Esophagus mucosa (tissue), 1 donor: Measurements from ENCODE around the gene CHCHD6. TPM values are rescaled to one million over a fixed set of nuclear protein-coding genes. Genes with fewer than 3 reads are reported as not detected.

ENCODE experiments used
- ATAC-seq: fragments of 200-7000 bp; cut with Tn5 transposase; one replicate; pipeline ENCODE4 v1.9.1; 2020
- total RNA-seq: library from RNA; stranded (reverse); gene quantifications from one replicate; pipeline ENCODE4 v1.2.4, GENCODE V29; 2023
- donor health status: DM: yes; HTN: yes; CAD: no.

The CHCHD6 gene
- total RNA-seq, 1 donor from 2014 or later = 9.2 TPM

DNA sequence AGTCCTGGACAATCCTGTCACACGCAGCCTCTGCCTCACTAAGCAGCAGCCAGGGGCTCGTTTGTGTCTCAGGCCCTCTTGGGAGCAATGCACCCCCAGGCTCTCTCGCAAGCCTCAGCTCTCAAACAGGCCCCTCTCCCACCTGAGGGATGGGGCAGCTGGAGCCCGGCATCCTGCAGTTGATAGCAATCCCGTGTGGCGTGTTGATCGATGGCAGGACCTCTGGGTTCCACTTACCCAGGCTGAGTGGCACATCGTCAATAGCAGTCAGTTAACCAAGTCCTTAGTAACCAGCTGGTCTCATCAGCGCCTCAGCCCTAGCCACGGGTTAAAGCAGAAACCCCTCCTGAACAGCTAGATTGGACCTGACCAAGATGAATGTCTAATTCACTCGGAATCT, 242.4 kb downstream of the CHCHD6 start:
- ATAC-seq = no peak

DNA sequence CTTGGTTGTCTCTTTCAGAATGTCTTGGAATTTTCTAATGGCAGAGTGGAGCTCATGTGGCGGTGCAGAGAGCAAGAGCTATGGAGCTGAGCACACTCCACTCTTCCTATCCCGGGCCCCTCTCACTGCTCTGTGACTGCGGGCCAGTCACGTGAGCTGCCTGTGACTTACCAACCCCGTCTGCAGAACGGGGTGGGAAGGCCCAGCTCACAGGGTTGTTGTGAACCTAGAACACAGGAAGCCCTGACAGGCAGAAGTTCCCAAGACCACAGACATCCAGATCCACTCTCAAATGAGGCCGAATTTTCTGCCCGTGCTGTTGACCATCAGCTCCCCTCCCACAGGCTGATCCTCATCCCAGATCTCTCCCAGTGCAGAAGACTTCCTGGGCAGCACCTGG, 243.4 kb downstream of the CHCHD6 start:
- no peak for ATAC-seq

DNA sequence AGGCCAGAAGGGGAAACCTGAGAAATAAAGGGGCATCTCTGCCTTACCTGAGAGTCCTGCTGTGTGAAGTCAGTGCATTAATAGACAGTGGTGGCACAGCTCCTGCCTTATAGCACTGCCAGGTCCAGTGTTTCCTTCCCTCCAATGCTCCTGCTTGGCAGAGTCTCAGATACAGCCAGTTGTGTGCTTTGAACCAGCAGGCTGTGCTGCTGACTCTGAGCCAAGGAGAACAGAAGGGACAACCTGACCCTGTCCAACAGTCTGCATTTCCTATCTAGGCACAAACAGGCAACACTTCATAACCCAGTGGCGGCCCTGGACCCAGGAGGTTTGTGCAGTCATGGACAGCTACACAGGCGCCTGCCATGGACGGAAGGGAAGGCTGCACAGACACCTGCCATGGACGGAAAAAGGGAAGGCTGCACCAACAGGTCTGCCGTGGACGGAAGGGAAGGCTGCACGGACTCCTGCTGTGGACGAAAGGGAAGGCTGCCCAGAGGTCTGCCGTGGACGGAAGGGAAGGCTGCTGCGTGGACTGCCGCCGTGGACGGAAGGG, 245.0 kb downstream of the CHCHD6 start:
- no peak for ATAC-seq

DNA sequence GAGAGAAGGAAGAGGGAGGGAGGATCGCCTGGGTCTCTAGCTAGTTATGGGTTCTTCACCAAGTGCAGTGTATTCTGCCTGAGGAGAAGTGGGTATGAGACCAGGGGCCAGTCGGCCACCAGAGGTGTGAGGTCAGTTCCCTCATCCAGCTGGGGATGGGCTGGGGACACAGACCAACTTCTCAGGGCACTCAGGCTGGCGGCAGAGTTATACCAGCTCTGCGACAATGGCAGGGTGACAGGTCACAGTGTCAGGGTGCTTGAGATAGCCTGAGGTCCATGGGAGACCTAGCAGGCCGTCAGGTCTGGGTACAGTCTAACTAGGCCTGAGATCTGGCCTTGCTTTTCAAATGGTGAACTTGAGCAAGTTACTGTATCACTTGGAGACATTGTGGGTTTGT, 247.5 kb downstream of the CHCHD6 start:
- no peak for ATAC-seq

DNA sequence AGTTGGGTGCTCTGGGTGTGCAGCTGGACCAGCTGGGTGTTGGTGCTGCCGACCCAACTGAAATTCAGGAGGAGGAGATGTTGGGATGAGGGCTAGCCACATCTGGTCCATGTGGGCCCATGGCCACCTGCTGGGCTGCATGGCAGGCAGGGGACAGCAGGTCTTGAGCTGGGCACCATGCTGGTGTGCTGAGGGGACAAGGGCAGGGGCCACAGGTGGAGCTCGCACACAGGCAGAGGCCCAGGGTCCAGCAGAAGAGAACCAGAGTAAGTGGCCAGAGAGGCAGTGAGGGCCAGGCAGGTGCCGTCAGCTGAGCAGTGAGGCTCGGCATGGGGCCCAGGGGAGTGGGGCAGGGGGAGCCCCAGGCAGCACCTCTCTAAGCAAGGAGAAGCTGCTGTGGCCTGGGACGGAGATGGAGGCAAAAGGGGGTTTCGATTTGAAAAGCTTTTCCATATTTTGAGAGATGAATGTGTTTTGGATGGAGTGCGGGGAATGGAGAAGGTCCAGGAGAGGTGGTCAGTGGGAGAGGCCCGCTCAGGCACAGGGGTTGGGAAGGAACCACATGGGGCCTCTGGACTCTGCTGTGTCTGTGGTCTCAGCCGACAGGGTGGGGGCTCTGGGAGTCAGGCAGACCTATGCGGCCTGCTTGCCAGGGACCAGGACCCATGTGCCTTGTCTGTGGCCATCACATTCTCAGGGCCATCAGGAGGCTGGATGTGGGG, 248.4 kb downstream of the CHCHD6 start:
- ATAC-seq = no peak

DNA sequence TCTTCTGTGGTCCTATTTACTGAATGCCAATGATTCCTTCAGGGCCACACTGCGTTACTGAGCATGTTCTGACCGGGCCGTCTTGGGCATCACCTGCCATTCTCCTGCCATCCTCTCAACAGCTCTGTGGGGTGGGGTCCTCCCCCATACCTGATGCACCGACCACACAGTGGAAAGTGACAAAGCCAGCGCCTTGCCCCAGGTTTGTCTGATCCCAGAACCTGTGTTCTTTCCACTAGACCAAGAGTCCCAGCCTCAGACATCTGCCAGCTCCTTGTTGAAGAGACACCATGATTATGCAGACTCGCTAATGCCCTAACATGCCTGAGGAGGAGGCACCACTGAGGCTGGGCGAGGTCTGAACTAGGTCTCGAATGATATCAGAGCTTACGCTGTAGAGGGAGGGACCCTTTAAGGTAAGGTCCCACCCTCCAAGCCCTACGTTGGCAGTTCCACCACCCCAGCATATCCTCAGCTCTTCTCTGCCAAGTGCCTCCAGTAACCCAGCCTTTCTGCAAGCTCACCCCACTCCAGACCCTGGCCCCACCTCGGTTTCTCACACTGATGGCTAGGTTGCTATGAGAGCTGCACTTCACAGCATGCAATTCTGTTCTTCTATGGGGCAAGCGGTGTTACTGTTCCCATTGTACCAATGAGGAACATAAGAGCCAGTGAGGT, 249.1 kb downstream of the CHCHD6 start:
- no peak for ATAC-seq

DNA sequence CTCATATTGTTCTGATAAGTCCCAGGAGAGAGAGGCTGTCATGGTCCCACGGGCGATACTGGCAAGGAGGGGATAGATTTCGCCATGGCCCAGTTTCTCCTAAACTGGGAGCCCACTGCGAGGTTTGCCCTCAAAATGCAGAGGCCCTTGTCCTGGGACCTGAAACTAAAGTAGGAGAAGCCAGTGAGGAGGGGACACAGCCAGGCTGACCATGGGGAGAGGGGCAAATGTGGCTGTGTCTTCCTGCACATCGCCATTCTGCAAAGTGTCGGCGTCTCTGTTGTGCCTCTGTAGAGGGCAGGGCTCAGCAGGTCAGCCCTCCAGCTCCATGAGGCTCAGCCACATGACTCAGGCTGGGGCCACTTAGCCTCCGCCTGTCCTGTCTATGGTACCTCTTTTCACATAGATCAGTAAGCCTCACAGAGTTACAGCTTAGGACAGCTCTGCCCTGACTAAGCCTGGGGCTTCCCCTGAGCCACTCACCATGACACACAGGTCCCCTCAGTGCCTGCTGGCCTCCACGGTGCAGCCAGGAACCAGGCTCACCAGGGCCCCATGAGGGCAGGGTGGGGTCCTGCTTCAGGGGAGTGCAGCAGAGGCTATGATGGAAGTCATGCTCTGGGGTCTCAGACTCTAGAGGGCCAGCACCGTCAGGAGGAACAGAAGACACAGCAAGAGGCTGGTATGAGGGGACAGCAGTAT, 250.3 kb downstream of the CHCHD6 start:
- ATAC-seq = peak; percentile 74

DNA sequence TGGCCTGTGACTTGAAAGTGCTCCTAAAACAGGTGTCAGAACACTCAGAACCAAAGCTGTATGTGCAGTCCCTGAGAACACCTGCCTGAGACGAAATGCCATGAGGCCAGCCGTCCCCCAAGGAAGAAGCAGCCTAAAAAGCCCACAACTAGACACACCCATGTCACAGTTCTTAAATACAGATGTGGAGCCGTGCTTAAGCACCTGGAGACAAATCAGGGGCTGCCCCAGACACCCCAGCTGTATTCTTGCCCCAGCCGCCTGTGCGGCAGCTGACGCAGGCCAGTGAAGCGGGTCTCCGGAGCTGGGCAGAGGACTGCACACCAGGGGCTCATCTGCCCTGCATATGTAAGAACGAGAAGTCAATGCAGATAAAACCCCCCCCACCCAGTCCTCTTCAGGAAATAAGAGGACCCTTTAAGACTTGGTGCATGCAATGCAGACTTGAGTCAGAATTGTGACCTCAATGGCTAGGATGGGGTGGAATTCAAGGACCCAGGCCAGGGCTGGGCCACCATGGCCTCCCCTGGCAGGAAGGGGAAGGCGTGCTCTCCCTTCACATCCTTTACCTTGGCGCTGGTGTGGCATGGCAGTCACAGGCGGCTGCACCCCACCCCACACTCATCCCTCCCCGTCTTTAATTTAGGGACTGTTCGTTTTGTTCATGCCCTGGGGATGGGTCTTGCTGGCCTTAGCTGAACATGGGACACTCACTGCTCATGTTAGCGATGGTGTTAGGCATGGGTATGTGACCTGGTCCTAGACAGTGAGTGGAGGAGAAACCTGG, 251.2 kb downstream of the CHCHD6 start:
- ATAC-seq = no peak

DNA sequence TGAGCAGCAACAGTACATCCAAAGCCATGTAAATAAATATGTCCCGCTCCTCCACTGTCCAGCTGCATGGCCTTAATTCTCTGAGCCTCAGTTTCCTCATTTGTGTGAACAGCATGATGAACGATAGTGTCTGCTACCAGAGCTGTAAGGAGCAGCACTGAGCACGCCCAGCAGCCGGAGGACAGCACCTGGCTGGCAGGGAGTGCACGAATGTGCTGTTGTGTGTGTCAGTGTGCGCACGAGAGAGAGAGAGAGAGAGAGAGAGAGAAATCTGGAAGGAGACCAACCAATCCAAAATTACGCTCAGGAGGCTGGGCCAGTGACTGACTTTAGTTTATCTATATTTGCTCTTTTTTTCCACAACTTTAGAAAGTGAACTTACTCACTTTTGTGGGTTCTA, 252.3 kb downstream of the CHCHD6 start:
- no peak for ATAC-seq

DNA sequence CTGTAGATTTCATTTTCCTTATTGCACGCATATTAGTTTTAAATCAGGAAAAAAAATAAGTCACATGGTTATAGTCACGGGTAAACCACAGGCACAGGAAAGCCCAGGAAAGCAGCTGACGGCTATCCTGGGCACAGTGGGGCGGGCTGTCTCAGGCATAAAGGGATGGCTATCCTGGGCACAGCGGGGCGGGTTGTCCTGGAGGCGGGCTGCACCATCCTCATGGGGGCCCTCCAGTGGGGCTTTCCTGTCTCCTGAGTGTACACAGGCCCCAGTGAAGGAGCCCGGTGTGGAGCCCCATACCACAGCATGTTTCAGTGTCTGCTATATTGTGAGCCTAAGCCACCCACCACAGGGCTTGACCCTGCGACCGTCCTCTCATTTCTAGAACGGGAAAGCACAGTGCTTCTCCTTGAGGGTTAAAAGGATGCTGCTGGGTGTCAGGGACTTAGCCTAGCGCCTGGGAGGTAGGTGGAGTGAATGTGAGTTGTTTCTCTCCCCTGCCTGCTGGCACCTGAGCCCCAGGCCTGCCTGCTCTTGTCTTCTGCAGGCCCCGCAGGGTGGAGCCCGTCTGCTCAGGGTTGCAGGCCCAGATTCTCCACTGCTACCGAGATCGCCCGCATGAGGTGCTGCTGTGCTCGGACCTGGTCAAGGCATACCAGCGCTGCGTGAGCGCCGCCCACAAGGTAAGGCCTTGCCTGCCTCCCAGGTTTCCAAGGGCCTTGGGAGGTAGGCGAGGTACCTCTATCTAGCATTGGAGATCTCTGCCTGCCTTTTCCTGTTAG, 253.0 kb downstream of the CHCHD6 start:
- peak; percentile 72 for ATAC-seq

DNA sequence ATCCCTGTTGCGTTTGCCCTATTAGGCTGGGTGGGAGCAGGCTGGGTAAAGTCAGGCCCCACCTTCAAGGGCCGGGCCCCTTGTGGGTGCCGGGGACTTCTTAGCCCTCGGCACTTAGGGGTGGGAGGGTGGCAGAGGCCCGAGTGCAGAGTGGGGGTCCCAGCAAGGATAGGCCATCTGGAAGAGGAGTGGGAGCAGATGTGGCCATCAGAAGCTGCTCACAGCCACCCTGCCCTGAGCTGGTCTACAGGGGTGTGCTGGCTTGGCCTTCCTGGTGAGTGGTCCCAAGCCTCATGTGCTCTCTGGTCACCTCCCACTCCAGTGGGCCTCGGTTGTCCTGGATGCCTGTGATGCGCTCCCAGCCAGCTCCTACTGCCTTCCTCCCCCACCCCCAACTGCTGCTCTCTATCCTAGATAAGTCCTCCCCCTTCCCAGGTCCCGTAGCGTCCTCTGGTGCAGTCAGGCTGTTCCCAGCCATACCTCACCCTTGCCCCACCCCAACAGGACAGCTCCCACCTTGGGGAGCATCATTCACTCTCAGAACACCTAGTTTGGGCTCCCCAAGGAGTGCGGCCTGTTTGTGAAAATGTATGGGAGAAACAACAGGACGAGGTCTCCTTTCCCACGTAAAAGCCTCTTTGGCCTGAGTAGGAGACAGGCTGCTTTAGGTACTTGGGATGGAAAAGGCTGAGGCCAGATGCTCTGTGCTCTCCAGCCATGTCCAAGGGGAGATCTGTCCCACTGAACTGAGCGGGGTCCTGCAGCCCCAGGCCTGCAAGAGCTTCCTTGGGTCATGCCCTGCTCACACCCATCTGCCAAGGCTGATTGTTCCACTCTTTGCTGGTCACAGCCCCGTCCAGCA, 254.0 kb downstream of the CHCHD6 start:
- no peak for ATAC-seq

DNA sequence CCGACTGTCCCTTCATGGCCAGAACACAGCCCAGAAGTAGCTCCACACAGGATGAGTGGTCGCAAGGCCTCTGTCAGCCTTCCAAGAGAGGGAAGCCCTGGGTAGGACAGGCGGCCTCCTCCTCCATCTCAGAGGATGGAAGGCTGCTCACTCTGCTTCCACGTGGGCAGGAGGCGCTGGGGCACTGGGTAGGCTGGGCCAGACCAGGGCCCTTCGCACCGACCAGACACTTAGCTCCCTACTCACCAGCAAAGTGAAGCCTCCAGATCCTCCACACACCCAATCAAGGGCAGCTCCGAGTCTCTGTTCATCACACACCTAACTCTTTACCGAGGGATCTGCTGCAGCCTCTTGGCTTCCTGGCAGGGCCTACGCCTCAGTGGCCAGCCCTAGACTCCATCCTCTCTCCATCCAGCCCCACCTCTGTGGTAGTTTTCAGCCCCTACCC, 254.6 kb downstream of the CHCHD6 start:
- ATAC-seq = no peak

DNA sequence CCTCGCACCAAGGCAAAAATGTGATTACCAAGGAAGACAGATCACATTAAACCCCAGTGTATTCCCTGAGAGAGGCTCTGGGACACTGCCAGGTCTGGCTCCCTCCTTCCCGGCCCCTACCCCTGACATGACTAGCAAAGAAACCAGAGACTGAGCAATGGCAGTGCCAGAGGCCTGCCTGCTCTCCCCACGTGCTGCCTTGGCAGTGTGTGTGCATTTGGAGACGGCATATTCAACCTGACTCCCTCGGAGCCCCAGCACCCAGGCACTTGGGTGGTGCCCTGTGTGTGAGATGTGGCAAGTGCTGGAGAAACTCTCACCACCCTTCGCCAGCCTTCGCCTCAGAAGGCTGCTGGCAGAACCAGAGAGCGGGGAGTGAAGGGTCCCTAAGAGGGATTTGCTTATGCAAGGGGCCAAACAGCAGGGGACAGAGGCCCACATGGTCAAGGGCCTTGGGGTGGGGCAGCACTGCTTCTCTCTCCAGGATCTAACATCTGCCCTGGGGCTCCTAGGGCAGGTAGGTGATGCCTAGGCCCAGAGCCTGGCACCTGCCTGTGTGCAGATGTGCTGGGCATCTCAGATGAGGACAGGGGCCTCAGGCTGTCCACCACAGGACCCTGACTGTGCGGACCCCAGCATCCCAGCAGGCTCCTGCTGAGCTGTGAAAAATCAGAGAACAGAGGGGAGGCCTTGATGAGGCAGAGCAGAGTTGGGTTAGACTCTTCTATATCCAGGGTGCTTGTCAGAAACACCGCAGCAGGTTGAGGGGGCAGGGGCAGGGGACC, 255.3 kb downstream of the CHCHD6 start:
- no peak for ATAC-seq

DNA sequence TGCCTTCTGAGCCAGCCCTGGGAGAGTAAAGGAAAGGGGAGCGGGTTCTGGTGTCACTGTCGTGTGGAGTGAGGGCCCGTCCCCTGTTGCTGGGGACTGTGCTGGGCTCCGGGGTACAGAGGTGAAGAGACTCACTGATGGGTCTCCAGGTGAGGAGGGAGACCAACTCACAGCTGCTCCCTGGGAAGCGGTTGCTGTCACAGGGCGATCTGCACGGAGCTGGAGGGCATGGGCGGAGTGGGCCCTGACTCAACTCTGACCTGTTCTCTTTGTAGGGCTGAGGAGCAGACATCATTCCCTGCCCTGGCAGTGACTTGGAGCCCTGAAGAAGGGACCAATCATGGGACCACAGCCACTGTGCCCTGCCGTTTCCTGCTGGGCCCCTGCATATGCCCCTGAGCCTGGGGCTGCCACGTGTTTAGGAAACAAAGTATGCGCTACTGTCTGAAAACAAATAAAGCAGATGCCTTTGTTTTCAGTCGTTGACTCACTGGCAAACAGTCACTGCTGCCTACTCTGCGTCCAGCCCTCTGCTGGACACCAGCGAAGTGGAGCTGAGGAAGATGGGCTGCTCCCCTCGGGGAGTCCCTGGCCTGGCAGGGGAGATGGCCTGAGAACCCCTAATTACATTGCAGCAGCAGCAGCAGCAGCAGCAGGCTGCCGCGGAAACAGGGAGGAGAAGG, 256.0 kb downstream of the CHCHD6 start:
- ATAC-seq = peak; percentile 19

DNA sequence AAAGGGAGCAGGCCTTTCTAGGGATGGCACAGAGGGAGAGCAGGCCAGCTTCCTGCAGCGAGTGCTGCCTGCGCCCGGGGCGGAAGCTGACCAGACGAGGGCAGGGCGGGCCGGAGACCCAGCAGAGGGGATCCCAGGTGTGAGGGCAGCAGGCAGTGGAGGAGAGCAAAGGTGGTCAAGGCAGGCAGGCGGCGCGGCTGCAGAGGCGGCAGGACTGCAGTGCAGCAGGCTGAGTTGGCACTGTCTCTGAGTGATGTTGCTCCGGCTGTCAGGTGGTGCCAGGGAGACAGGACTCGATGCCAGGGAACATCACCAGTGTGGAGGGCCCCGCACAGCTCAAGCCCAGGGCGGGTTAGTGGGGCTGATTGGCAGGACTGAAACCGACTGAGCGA, 256.6 kb downstream of the CHCHD6 start:
- no peak for ATAC-seq

DNA sequence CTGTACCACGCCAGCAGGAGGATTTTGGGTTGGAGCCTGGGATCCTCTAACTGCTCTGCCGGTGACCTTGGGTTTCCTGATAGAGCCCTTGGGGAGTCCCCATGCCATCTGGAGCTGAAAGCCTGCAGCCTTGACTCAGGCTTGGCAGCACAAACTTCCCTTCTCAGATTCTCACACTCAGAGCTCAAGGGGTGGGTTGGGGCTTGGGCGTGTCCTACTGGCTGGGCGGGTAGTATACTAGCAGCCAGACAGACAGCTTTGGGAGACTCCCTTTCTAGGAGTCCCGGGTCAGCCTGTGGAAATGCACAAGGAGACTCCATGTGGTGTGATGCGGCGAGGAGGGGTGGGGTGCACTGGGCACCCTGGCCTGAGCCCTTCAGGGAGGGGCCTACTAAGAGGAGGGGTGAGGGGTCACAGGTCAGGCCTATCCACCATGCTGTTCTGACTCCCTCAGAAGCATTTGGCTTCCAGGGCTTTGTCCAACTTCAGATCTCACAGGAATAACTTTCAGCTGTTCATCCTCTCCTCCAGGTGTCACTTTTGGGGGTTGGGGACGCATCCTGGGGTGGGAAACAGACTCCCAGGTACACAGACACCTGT, 257.3 kb downstream of the CHCHD6 start:
- peak; percentile 86 for ATAC-seq

DNA sequence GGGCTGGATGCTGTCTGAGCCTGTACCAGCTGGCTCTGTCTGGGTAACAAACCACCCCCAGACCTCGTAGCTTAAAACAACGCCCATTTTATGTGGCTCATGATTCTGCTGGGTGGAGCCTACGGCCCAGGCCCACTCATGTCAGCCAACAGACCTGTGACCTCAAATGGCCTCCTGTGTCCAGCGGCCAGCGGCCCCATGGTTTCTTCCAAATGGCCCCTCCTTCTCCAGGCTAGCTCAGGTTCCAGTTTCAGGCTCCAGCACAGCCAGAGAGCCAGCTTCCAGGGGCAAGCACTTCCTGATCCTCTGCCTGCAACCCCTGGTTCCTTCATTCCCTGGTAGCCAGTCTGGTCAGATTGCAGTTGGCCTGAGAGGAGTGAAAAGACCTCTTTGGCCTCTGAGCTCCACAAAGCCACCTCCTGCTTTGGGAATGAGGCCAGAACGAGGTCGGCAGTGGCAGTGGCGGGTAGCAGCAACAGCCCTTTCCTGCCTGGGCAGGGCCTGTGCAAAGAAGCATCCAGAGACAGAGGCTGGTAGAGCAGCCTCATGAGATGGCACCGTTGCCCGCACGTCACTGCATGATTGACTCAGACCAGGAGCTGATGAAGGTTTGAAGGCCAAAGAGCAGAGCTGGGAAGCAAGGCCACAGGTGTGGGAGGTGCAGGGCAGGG, 257.9 kb downstream of the CHCHD6 start:
- ATAC-seq = peak; percentile 41

DNA sequence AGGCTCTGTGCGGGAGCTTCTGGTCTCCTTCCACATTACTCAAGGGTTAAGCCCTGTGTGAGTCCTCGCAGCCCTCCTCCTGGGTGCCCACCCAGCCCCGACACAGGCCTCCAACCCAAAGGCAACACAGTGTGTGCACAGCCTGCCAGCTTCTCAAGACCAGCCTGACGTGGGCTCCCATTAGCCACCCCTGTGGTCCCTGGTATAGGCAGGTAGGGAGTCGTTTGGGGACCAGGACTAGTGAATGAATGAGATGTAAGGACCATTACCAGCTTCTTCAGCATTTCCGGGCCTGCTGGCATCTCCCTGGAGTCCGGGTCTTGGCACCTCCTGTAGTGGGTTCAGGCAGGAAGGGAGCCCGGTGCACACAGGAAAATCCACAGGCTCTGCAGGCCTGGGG, 258.7 kb downstream of the CHCHD6 start:
- no peak for ATAC-seq
